ENCODE data around the gene TSC22D3.

TSC22D3 gene

GRCh38 chrX:107729558-107730297, 45.9 kb downstream of the TSC22D3 start:
- no peak for DNase-seq

- DNase-seq, result no peak
Measured at GRCh38 chrX:107728371-107729099, 47.1 kb downstream of the TSC22D3 start.

- DNase-seq, result no peak
Measured at GRCh38 chrX:107726816-107727534, 48.6 kb downstream of the TSC22D3 start.

GRCh38 chrX:107725761-107726555, 49.6 kb downstream of the TSC22D3 start:
- no peak for DNase-seq

- no peak for DNase-seq
Measured at GRCh38 chrX:107724653-107725052, 50.9 kb downstream of the TSC22D3 start.

GRCh38 chrX:107723511-107723910, 52.1 kb downstream of the TSC22D3 start:
- no peak for DNase-seq

- no peak for DNase-seq
Measured at GRCh38 chrX:107721966-107722707, 53.5 kb downstream of the TSC22D3 start.

GRCh38 chrX:107721318-107721717, 54.3 kb downstream of the TSC22D3 start:
- DNase-seq, result no peak

- DNase-seq, result peak; percentile 78
Measured at GRCh38 chrX:107718156-107718621, 57.4 kb downstream of the TSC22D3 start.

- DNase-seq, result peak; percentile 94
Measured at GRCh38 chrX:107716816-107717700, 58.5 kb downstream of the TSC22D3 start.

- peak; percentile 47 for DNase-seq
Measured at GRCh38 chrX:107716118-107716684, 59.4 kb downstream of the TSC22D3 start.

- DNase-seq, result peak; percentile 40
Measured at GRCh38 chrX:107715331-107716117, 60.1 kb downstream of the TSC22D3 start.

GRCh38 chrX:107714206-107714891, 61.2 kb downstream of the TSC22D3 start:
- DNase-seq, result peak; percentile 53

GRCh38 chrX:107713543-107714205, 61.9 kb downstream of the TSC22D3 start:
- DNase-seq, result peak; percentile 65

GRCh38 chrX:107713203-107713542, 62.4 kb downstream of the TSC22D3 start:
- DNase-seq, result peak; percentile 61

GRCh38 chrX:107712231-107713202, 63.1 kb downstream of the TSC22D3 start:
- peak; percentile 81 for DNase-seq

- no peak for DNase-seq
Measured at GRCh38 chrX:107711521-107712181, 63.9 kb downstream of the TSC22D3 start.

Data from CD4-positive, alpha-beta T cell treated with Interleukin-12 subunit alpha and Interleukin-12 subunit beta, for 1 hour (primary cell).